Tibial nerve (tissue), 4 donors: Measurements from ENCODE around the gene JAKMIP1. TPM values are rescaled to one million over a fixed set of nuclear protein-coding genes. Genes with fewer than 3 reads are reported as not detected.

Experiments used
- DNase-seq, 2 donors: peaks; one replicate each; pipeline ENCODE4 v3.0.0-alpha.2; 2019; ENCODE audit warnings: low spot score in 2 of 2
- H3K27ac ChIP-seq, 4 donors: fragments of 200-600 bp; sonication (generic) in 3 of 4; one replicate each; pipeline ENCODE4 v1.5.1; 2017 to 2019; ENCODE audit warnings: mild to moderate bottlenecking in 1 of 4
- H3K27me3 ChIP-seq, 2 donors: fragments of 200-600 bp; sonication (generic) in 1 of 2; one replicate each; pipeline versions ENCODE4 v1.5.1 to v1.6.0; 2017 to 2019
- H3K36me3 ChIP-seq, 3 donors: fragments of 200-600 bp; sonication (generic); one replicate each; pipeline ENCODE4 v1.5.1; 2018 to 2019
- H3K4me1 ChIP-seq, 4 donors: fragments of 200-600 bp; sonication (generic) in 3 of 4; one replicate each; pipeline ENCODE4 v1.5.1; 2017 to 2019
- H3K4me3 ChIP-seq, 4 donors: fragments of 200-600 bp; sonication (generic) in 3 of 4; one replicate each; pipeline ENCODE4 v1.5.1; 2017 to 2019; ENCODE audit warnings: mild to moderate bottlenecking in 1 of 4, moderate library complexity in 1 of 4
- H3K9me3 ChIP-seq, 4 donors: fragments of 200-600 bp; sonication (generic) in 3 of 4; one replicate each; pipeline ENCODE4 v1.5.1; 2017 to 2019
- EP300 ChIP-seq, 2 donors: sonication (generic); formaldehyde crosslinking; IDR thresholded peaks; one replicate each; pipeline ENCODE4 v1.6.1; 2017; ENCODE audit warnings: antibody characterized with exemption in 2 of 2, mild to moderate bottlenecking in 1 of 2
- POLR2A ChIP-seq, 2 donors: fragments of 450-650 bp; IDR thresholded peaks; one replicate each; pipeline ENCODE4 v1.6.1; 2017; ENCODE audit warnings: antibody characterized with exemption in 2 of 2, mild to moderate bottlenecking in 2 of 2, moderate library complexity in 2 of 2
- WGBS, 2 donors: methylation state at CpG; one replicate each; pipeline ENCODE4 v1.1.5; 2018; 5-methylcytosine and 5-hydroxymethylcytosine counted together
- total RNA-seq, 4 donors: library from RNA; depleted of rRNA; stranded (reverse); fragments of >200 nt; gene quantifications; one replicate each; pipeline ENCODE4 v1.1.0, GENCODE V29; 2016
- TF ChIP-seq, protein P1 (sequence below), 5 experiments: fragments of 200-600 bp in 3 of 5; fragments of 450-650 bp in 2 of 5; sonication (generic) in 3 of 5; IDR thresholded peaks; one replicate each; pipeline ENCODE4 v1.5.1; 2016 to 2019; ENCODE audit warnings: antibody characterized with exemption in 5 of 5, mild to moderate bottlenecking in 3 of 5, moderate library complexity in 2 of 5

The JAKMIP1 gene
- total RNA-seq, 4 donors from 2014 or later, result 0.30 to 2.5 (median 1.2) TPM

DNA sequence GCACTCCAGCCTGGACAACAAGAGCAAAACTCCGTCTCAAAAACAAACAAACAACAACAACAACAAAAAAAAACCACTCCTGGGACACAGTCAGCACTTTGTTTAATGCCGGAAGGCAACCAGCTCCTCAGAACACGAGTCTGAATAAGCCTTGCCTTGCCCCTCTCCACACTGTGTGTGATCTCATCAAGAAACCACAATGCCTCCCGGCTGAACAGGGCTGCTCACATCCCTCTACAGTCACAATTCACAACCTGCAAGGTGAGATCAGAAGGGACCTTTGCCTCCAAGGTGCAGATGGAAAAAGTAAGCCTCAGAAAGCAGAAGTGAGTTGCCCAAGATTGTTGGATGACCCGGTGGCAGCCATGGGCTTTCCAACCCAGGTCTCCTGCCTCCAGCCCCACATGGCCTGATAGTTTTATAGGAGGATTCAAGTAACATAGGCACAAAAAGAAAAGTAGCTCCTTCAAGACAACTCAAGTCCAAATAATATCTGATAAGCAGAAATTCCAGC lies 80.8 kb downstream of the JAKMIP1 start:
- Histone ChIP-seq H3K27ac (no peak overlapping the region), H3K4me1 (no peaks in the 10 kb centered on the region), H3K27me3 (no peaks in the 10 kb centered on the region), H3K9me3 (no peaks in the 10 kb centered on the region), H3K36me3 (no peaks in the 10 kb centered on the region), H3K4me3 (no peak overlapping the region)
- no peak for DNase-seq
- 44 to 60% methylated on average over 5 of the region's 5 CpGs for WGBS, 2 donors
- TF ChIP-seq, protein P1, sequence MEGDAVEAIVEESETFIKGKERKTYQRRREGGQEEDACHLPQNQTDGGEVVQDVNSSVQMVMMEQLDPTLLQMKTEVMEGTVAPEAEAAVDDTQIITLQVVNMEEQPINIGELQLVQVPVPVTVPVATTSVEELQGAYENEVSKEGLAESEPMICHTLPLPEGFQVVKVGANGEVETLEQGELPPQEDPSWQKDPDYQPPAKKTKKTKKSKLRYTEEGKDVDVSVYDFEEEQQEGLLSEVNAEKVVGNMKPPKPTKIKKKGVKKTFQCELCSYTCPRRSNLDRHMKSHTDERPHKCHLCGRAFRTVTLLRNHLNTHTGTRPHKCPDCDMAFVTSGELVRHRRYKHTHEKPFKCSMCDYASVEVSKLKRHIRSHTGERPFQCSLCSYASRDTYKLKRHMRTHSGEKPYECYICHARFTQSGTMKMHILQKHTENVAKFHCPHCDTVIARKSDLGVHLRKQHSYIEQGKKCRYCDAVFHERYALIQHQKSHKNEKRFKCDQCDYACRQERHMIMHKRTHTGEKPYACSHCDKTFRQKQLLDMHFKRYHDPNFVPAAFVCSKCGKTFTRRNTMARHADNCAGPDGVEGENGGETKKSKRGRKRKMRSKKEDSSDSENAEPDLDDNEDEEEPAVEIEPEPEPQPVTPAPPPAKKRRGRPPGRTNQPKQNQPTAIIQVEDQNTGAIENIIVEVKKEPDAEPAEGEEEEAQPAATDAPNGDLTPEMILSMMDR (IDR thresholded peaks at IDR 0.05), result no peak
- TF ChIP-seq POLR2A (IDR thresholded peaks at IDR 0.05), result no peak
- no peak for TF ChIP-seq EP300 (IDR thresholded peaks at IDR 0.05)

DNA sequence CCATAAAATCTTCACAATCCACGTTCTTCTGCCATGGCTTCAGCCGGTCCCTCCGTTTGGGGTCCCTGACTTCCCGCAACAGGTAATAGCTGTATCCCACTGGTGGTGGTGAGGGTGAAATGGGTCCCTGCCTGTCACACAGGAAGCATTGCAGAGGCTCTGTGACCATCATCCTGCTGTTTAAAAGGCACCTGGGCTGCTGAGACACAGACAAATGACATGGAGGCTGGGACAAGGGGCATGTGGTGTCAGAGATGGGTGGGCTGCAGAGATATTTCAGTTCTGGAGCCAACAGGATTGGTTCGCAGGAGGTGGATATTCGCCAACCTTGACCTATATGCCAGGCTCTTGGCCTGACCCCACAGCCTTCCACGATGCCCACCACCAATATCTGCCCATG lies 82.1 kb downstream of the JAKMIP1 start:
- H3K4me3 ChIP-seq, result no peak overlapping the region
- no peaks in the 10 kb centered on the region for H3K9me3 ChIP-seq
- no peaks in the 10 kb centered on the region for H3K27me3 ChIP-seq
- 84 to 86% methylated on average over 7 of the region's 7 CpGs for WGBS, 2 donors
- no peak for DNase-seq
- no peaks in the 10 kb centered on the region for H3K4me1 ChIP-seq
- H3K27ac ChIP-seq, result no peak overlapping the region
- no peaks in the 10 kb centered on the region for H3K36me3 ChIP-seq
- TF ChIP-seq, protein P1 (IDR thresholded peaks at IDR 0.05), result no peak
- TF ChIP-seq POLR2A (IDR thresholded peaks at IDR 0.05) (no peak), EP300 (IDR thresholded peaks at IDR 0.05) (no peak)

DNA sequence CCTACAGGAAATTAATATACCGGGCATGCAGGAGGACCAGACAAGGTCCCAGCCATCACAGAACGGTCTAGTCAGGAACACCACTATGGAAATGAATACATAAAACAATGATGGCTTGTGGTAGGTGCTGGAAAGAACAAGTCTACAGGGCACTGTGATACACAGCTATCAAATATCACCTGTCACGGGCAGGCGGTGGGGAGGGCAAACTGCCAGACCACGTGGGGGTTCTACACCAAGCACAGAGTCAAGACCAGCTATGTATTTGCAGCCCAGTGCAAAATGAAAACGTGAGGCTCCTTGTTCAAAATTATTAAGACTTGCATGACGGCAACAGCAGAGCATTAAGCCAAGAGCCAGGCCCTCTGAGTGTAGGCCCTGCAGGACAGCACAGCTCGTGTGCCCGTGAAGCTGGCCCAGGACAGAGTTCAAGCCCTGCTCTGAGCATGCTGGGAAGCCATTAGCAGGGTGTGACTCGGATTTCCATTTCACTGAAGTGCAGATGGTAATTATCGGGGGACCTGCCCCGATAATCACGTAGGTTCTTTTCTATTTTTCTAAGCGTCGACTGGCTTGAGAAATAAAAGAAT lies 83.6 kb downstream of the JAKMIP1 start:
- Histone ChIP-seq H3K27ac (no peak overlapping the region), H3K27me3 (no peaks in the 10 kb centered on the region)

DNA sequence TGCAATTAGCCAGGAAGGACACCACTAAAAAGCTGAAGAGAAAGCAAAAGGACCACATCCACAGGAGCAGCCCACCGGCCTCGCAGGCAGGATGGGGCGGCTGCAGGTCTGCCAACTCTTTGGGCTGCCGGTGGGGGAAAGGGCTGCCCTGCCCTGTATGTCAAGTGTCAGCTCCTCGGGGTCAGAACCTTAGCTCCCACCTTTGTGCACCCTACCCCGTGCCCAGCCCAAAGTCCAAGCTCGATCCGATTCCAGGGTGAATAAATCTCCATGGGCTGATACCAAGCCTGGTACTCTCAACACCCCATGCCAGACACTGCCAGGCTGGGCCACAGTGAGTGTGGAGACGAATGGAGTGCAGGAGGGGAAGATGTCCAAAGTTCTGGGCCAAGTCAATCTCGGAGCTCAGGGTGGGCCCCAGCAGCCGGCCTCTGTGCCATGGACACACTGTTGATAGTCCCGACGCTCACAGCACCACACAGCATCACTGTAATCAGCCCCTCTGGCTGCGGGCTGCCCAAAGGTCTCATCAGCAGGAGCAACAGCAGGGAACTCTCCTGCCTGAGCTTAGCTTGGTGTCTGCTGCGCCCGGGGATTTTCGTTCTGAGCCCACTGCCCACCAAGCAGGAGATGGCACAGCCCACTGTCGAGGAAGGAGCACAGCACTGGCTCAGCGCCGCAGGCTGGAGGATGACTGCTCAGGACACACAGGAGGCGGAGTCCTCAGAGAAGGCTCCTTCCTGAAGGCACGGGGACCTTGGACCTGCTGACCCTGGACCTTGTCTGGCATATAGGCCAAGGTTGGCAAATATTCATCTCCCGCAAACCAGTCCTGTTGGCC lies 84.4 kb downstream of the JAKMIP1 start:
- Histone ChIP-seq H3K27me3 (no peaks in the 10 kb centered on the region), H3K4me3 (no peak overlapping the region), H3K27ac (no peak overlapping the region), H3K9me3 (no peaks in the 10 kb centered on the region), H3K36me3 (no peaks in the 10 kb centered on the region), H3K4me1 (no peaks in the 10 kb centered on the region)
- no peak for DNase-seq
- TF ChIP-seq POLR2A (IDR thresholded peaks at IDR 0.05) (no peak), EP300 (IDR thresholded peaks at IDR 0.05) (no peak)
- TF ChIP-seq, protein P1 (IDR thresholded peaks at IDR 0.05), result no peak
- 69 to 82% methylated on average over 22 to 23 of the region's 23 CpGs for WGBS, 2 donors

More for the DNA sequence above, 83.6 kb downstream of the JAKMIP1 start:
- DNase-seq, result no peak
- Histone ChIP-seq H3K4me1 (no peaks in the 10 kb centered on the region), H3K9me3 (no peaks in the 10 kb centered on the region), H3K4me3 (no peak overlapping the region), H3K36me3 (no peaks in the 10 kb centered on the region)
- 24 to 25% methylated on average over 15 of the region's 15 CpGs for WGBS, 2 donors
- TF ChIP-seq POLR2A (IDR thresholded peaks at IDR 0.05) (no peak), EP300 (IDR thresholded peaks at IDR 0.05) (no peak)
- TF ChIP-seq, protein P1 (IDR thresholded peaks at IDR 0.05), result no peak

DNA sequence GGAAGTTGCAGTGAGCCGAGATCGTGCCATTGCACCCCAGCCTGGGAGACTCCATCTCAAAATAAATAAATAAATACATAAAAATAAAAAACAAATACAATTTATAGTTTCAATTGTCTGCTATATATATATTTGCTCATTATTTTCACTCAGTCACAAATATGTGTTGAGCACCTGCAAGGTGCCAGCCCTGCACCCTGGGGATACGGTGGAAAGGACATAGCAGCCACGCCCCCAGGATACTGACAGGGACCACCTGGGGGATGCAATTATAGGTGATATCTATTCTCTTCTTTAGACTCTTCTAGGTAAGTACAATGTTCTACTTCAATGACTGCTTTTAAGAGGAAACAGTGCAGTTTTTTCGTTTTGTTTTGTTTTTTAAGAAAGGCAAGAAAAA lies 85.0 kb downstream of the JAKMIP1 start:
- H3K27me3 ChIP-seq, result no peaks in the 10 kb centered on the region
- no peak overlapping the region for H3K4me3 ChIP-seq
- H3K4me1 ChIP-seq, result no peaks in the 10 kb centered on the region
- no peaks in the 10 kb centered on the region for H3K9me3 ChIP-seq
- DNase-seq, result no peak
- WGBS, 2 donors, result 61 to 63% methylated on average over 5 of the region's 5 CpGs
- no peak overlapping the region for H3K27ac ChIP-seq
- TF ChIP-seq POLR2A (IDR thresholded peaks at IDR 0.05) (no peak), EP300 (IDR thresholded peaks at IDR 0.05) (no peak)
- TF ChIP-seq, protein P1 (IDR thresholded peaks at IDR 0.05), result no peak
- H3K36me3 ChIP-seq, result no peaks in the 10 kb centered on the region
